NOMO-1 treated with DMSO at 0.1 percent for 48 hours (cell line): ENCODE measurements around the gene ZBTB7A.
A peak's percentile ranks its signal among the peaks of the same experiment; 100 is the strongest.

Experiments
- DNase-seq: peaks from one replicate; lab custom pipeline; 2025; ENCODE audit not compliant: unreplicated experiment; lab: John Stamatoyannopoulos, UW

ZBTB7A gene

DNA sequence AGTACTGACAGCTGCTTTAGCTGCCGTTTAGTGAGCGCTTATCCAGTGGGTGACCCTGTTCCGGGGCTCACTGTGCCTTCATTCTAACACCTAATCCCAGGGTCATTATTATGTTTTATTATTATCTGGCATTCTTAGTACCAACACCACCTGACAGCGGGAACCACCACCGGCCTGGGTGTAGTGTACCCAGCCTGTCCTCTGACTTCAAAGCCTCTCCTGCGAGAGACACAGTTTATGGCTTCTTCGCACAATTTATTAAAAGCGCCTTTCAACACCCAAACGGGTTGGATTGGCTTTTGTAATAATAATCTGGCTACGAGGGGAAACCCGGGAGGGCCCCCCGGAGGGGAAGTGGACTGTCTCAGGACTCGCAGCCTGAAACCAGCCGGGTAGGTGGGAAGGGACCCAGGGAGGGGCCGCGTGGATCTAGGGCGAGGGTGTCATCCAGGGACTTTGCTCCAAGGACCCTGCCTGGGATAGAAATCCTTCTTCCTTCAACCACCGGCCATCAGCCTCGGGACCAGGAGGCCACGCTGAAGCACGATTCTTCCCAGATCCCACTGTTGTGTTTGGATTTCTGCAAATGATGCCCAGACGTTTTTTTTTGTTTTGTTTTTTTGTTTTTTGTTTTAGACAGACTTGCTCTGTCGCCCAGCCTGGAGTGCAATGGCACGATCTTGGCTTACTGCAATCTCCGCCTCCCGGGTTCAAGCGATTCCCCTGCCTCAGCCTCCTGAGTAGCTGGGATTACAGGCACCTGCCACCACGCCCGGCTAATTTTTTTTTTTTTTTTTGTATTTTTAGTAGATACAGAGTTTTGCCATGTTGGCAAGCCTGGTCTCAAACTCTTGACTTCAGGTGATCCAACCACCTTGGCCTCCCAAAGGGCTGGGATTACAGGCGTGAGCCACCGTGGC, 1.6 kb upstream of the ZBTB7A start:
- DNase-seq: peak; percentile 35

DNA sequence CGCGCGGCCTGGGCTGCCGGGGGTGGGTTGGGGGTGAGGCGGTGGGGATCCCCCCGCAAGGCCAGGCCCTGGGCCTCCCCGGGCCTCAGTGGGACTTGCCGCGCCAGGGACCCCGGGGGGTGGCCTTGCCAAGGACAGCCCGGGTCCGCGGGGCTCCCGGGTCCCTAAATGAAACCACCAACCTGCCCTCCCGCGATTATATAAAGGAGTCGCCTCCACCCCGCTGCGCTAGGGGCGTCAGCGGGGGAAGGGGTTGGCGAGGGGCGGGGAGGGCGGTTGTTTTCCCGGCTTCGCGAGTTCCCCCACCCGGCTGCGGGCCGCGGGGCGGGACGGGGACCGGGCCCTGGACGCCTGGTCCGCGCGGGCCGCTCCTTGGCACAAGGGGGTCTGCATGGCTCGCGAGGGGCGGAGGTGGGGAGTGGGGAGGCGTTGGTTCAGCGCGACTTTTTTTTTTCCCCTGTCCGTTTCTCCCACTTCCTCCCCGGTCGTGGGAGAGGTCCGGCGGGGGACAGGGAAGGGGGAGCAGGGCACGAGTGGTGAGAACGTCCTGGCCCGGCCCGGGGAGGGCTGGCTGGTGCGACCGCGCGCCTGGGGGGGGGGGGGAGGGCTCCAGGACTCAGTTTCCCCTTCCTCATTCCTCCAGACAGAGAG, 822 bp upstream of the ZBTB7A start:
- no peak for DNase-seq

GRCh38 chr19:4066176-4066606, 508 bp downstream of the ZBTB7A start:
- no peak for DNase-seq

DNA sequence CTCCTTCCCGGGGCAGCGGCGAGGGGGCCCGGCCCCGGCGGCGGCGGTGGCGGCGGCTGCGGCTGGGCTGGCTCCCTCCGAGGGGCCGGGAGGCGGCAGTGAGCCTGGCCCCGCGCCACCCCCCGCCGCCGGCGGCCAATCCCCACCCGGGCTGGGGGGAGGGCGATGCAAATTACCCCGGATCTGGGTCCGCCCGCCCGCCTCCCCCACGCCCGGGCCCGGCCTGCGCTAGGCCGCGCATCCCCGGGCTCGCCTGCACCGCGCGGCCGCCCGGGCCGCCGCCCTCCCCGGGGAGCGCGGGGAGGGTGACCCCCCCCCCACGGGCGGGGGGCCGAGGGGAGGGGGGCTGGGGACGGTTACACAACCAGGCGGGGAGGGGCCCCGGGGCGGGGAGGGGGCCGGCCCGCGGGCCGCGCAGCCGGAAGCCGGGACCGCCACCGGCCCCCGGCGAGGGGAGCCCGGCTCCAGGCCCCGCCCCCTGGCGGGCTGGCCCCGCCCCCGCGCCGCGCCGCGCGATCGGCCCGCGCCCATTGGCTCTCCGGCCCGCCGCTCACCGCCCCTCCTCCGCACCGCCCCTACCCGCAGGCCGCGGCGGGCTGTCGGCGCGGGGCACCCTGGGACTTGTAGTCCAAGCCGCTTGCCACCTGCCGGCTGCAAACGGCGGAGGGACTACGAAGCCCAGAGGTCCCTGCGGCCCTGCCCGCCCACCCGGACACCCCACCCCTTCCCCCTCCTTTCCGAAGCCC, 1.1 kb downstream of the ZBTB7A start:
- DNase-seq: peak; percentile 91

DNA sequence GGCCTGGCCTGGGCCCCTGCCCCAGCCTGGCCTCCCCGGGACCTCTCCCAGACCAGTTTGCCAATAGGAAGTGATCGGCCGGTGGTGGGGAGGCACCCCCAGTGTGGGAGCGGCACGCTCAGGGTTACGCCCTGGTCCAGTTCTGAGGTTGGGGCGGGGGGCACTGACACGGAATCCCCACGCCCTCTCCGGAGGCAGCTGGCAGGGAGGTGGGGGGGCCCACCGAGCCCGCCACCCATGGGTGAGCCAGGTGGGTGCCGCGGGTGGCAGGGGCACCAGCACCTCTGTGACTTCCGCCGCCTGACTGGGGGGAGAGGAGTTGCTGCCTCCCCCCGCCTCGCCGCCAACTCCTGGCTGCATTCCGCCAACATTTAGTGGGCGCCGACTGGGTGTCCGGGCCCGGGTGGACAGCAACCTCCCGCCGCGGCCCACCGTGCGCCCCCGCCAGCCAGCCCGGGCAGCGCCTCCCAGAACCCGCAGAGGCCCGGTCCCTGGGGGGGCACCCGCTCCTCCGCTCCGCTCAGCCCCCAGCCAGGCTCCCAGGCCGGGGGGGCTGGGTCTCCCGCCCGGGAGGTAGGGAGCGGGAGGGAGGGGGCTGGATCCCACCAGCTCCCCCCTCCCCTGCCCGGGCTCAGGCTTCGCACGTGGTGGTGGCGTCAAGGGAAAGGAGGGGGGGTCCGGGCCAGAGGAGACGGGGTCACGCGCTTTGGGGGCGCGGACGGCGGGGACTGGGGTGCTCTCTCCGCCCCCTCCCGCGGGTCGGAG, 2.0 kb downstream of the ZBTB7A start:
- no peak for DNase-seq

DNA sequence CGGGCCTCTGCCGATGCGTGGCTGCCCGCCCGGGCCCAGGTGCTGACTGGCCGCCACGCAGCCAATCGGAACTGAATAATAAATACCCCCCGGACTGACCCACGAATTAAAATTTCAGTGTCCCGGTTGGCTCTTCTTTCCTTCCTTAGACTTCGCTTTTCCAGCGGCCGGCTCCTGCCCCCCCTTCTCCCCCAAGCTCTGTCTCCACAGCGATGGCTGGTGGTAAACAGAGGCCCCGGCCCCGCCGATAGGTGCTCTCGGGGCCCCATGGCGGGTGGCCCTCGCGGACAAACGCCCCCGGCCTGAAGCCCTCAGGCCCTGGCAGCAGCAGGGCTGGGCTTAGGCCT, 2.6 kb downstream of the ZBTB7A start:
- no peak for DNase-seq

DNA sequence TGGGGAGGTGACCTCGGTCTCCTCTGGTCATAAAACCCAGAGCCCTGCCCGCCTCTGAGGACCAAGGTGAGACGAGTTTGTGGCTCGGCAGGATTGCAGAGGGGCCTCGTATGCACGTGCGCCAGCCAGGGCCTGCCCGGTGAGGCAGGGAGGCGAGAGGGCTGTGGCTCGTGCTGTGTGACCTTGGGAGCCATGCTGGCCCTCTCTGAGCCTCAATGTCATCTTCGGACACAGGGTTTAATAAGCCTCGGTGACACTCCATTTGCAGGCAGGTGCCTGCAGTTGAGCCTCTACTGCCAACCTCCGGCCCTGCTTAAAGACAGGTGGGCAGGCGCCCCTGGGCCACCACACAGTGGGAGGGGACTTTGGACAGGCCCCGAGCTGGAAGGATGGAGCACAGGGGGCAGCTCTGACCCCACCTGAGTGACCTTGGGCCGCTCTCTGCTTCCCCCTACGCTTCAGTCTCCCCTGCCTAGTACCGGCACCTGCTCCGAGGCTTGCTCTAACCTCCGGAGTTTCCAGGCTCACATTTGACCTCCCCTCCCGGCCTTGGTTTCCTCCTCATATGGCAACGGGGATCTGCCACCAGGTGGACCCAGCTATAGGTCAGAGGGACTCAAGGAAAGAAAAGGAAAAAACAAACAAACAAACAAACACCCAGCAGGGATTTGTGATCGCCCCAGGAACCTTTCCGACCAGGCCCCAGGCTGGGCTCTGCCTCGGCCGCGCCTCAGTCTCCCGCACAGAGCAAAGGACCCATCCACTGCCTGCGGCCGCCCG, 3.1 kb downstream of the ZBTB7A start:
- DNase-seq: no peak

- no peak for DNase-seq
Observed at GRCh38 chr19:4062419-4063368, 4.0 kb downstream of the ZBTB7A start.

GRCh38 chr19:4061683-4062418, 4.8 kb downstream of the ZBTB7A start:
- no peak for DNase-seq

GRCh38 chr19:4061178-4061682, 5.5 kb downstream of the ZBTB7A start:
- peak; percentile 68 for DNase-seq

DNA sequence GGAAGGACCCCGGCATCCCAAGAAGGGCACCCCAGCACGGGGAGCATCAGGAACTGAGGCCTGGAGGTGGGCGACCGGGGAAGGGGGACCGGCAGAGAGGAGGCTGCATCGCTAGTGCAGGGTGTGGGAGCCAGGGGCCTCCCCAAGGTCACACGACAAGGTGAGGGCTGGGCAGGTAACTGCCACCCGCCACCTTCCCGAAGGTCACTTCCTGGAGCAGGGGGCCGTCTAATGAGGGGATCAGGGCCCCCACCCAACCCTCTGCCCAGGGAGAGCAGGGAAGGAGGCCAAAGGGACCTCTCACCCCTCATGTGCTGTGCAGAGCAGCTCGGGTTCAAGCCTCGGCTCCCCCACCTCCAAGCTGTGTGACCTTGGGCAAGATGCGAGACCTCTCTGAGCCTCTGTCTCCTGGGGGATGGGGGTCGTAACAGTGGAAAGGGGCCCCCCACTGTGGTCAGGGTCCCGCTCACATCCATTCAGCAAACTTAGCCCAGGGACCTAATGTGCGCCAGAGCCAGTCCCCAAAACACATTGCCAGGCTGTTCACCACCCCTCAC, 6.0 kb downstream of the ZBTB7A start:
- no peak for DNase-seq

DNA sequence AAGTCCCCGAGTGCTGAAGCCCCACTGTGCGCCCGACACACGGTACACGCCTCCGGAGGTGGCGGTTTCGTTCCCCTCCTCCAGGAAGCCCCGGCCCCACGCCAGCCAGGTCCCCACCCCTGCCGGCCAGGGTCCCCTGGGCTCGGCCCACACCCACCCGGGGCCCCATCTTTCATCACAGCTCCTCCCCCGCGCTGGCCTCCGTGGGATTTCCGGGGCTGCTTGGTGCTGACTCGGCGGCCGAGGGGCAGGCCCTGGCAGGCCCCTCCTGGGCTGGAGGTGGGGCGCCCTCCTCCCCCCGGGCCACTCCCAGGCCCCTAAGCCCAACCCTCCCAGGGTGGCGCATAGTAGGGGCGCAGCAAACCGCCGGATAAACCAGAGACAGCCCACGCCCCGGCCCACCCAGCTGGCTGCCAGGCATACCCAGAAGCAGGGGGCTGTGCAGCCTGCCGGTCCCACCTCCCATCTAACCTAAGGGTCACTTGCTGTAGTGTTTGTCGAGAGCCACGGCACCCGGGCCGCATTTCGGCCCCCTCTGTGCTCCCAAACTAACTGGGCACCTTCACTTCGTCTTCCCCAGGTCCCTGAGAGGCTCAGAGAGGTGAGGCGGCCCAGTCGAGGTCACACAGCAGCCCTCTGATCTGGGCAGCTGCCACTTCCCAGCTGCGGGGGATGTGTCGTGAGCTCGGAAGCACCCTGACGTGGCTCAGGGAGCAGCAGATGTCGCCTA, 6.6 kb downstream of the ZBTB7A start:
- peak; percentile 46 for DNase-seq

DNA sequence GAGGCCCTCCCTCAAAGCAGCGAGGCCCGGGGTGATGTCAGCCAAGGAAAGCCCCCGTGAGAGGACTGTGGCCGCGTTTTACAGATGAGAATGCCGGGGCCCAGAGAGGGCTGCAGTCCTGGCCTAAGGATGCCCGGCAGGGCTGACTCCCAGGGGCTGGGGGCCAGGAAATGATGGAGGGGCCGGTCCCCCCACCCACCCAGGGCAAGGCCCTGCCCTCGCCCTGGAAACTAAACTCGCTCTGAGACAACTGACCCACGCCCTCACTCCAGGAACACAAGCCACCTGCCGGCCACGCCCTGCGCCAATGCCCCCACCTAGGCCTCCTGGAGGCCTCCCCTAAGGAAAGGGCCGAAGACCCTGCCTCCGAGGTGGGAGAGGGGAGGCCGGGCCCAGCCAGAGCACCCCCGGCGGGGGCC, 7.2 kb downstream of the ZBTB7A start:
- DNase-seq: no peak

DNA sequence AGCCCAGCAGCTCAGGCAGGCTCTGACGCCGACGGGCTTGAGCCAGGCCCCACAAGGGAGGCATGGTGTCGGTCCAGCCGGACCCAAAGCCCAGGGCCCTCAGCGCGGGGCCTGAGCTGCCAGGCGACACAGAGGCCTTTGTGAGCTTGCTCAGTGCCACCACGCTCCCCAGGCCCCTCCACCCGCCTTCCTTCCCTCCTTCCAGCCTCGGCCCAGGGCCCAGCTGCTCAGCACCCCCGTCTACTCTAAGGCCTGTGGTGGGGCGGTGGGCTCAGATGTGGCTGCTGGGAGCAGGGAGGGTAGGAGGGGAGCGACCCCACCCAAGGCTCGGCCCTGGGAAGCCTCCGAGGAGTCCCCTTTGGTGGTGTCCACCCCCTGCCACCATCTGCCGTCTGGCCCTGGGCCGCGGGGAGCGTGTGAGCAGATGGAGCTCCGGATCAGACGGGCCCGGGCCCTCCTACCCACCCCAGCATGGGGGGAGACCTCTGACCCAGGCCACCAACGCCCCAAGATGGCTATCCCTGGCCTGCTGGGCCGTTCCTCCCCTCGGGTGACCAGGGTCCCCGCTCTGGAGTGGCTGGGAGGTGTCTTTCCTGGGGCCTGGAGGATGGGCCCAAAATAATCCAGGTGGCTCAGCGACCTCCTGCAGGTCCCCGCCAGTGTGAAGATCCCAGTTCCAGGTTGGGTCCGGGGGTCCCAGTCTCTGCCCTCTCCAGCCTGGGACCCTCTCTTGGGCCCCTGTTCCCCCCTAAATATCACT, 7.8 kb downstream of the ZBTB7A start:
- DNase-seq: no peak

DNA sequence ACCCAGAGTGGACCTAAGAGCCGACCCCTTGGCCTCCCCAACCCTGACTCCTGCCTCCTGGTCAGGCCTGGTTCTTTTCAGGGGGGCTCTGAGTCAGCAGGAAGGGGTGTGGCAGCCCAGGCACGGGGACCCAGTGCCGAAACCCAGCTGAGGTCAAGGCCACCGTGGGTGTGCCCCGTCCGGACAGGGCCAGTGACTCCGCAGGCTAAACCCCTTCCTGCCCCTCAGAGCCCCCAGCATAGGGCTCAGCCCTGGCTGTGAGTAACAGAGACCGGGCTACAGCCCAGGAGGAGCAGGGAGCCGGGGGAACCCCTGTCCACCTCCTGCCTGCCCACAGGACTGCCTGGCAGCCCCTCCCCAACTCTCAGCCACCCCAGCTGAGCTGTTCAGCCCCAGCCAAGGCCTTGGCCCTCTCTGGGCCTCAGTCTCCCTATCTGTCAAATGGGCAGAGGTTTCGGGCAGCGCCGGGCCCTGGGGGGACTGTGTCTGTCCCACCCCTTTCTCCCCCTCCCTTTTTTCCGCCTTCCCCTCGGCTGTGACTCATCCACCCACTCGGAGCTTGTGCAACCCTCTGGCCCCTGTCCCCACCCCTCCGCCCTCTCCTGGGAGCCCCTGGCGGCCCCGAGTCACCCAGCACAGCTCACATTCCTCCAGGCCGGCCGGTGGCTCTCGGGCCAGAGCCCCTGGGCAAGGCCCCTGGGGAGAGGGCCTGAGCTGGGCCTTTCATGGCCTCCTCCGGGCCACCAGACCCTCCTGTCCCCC, 8.6 kb downstream of the ZBTB7A start:
- peak; percentile 86 for DNase-seq

DNA sequence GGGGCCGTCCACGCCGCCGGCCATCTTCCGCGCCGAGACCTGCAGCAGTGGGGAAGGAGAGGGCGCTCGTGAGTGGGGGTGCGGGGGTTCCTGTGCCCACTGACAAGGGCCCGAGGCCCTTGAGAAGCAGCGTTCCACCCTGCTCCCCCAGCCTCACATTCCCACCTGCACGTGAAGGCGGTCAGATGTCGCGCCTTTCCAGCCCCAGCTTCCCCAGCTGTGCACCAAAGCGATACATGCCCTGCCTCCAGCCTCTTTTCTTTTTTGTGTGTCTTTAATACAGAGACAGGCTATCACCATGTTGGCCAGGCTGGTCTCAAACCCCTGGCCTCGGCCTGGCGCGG, 11.5 kb downstream of the ZBTB7A start:
- no peak for DNase-seq
